ENCODE results near the gene NOTCH2.

DNA sequence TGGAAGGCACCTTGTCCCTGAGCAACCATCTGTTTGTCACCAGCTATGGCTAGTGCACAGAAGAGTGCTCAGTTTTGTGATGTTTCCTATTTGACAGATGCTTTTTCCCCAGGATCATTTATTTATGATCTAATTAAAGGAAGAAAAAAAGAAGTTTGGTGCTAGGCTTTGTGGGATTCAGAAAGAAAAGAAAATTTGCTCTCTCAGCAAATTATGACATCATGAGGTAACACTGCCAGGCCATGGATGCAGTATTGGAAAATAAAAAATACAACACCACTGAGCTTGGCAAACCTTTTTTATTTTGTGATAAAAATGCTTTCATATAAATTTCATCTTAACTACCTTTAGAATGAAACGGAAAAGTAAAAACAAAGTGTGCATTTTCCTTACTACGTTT, 157.7 kb downstream of the NOTCH2 start:
- no peak for TF ChIP-seq POLR2A (IDR thresholded peaks at IDR 0.05)
- TF ChIP-seq, protein P1, sequence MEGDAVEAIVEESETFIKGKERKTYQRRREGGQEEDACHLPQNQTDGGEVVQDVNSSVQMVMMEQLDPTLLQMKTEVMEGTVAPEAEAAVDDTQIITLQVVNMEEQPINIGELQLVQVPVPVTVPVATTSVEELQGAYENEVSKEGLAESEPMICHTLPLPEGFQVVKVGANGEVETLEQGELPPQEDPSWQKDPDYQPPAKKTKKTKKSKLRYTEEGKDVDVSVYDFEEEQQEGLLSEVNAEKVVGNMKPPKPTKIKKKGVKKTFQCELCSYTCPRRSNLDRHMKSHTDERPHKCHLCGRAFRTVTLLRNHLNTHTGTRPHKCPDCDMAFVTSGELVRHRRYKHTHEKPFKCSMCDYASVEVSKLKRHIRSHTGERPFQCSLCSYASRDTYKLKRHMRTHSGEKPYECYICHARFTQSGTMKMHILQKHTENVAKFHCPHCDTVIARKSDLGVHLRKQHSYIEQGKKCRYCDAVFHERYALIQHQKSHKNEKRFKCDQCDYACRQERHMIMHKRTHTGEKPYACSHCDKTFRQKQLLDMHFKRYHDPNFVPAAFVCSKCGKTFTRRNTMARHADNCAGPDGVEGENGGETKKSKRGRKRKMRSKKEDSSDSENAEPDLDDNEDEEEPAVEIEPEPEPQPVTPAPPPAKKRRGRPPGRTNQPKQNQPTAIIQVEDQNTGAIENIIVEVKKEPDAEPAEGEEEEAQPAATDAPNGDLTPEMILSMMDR (IDR thresholded peaks at IDR 0.05), result no peak

Measured in esophagus squamous epithelium (tissue), 4 donors.